Lung (tissue), 10 donors: ENCODE measurements around the gene CELA3A. TPM values are rescaled to one million over a fixed set of nuclear protein-coding genes. Genes with fewer than 3 reads are reported as not detected.
"Not testable (repeated sequence)": the region's sequence is repeated elsewhere in the genome, so short reads cannot be mapped to it uniquely, and the experiment has no call there.

ENCODE experiments used
- ATAC-seq: fragments of 200-7000 bp; cut with Tn5 transposase; one replicate; pipeline ENCODE4 v1.9.1; 2020; ENCODE audit warnings: moderate number of reproducible peaks; ENCODE audit not compliant: insufficient read depth, low FRiP score
- DNase-seq, 3 donors: peaks; one replicate each; pipeline ENCODE4 v3.0.0-alpha.2; 2013 to 2017
- H3K27ac ChIP-seq, 2 donors: one replicate each; pipeline ENCODE4 v1.5.1; 2013; ENCODE audit warnings: mild to moderate bottlenecking in 2 of 2, moderate library complexity in 2 of 2, control low read depth in 1 of 2, inconsistent platforms in 1 of 2, low read depth in 1 of 2, low read length in 1 of 2
- H3K27me3 ChIP-seq, 3 donors: one replicate each; pipeline ENCODE4 v1.5.1; 2013; ENCODE audit warnings: low read length in 2 of 3; ENCODE audit not compliant: control insufficient read depth in 3 of 3, insufficient read depth in 3 of 3
- H3K36me3 ChIP-seq, 4 donors: one replicate each; pipeline ENCODE4 v1.5.1; 2013; ENCODE audit warnings: low read length in 4 of 4, mild to moderate bottlenecking in 1 of 4, moderate library complexity in 1 of 4; ENCODE audit not compliant: control insufficient read depth in 4 of 4, insufficient read depth in 4 of 4
- H3K4me1 ChIP-seq, 5 donors: one replicate each; pipeline ENCODE4 v1.5.1; 2013; ENCODE audit warnings: low read length in 5 of 5, mild to moderate bottlenecking in 2 of 5, moderate library complexity in 1 of 5; ENCODE audit not compliant: control insufficient read depth in 5 of 5, insufficient read depth in 5 of 5
- H3K4me3 ChIP-seq: one replicate; pipeline ENCODE4 v1.5.1; 2013; ENCODE audit warnings: mild to moderate bottlenecking, control low read depth, moderate library complexity
- H3K9ac ChIP-seq, 2 donors: one replicate each; pipeline ENCODE4 v1.5.1; 2013; ENCODE audit warnings: low read length in 2 of 2, control low read depth in 1 of 2; ENCODE audit not compliant: insufficient read depth in 1 of 2
- H3K9me3 ChIP-seq, 4 donors: one replicate each; pipeline ENCODE4 v1.5.1; 2013; ENCODE audit warnings: low read length in 3 of 4, mild to moderate bottlenecking in 1 of 4, moderate library complexity in 1 of 4; ENCODE audit not compliant: control insufficient read depth in 4 of 4, insufficient read depth in 3 of 4
- WGBS, 2 donors: extraction: QIAGEN DNeasy Blood & Tissue Kit; methylation state at CpG; one replicate each; pipeline ENCODE4 v1.1.7; 2013; 5-methylcytosine and 5-hydroxymethylcytosine counted together
- polyA plus RNA-seq, 2 donors: library from polyadenylated mRNA; stranded (reverse); fragments of 200-250 nt; gene quantifications; one replicate each; pipeline ENCODE4 v1.2.1, GENCODE V29; 2013
- total RNA-seq, 2 donors: library from RNA; depleted of rRNA in 1 of 2; stranded (reverse); fragments of >200 nt in 1 of 2; gene quantifications; one replicate each; pipeline ENCODE4 v1.2.1, GENCODE V29; 2014 to 2021
- donor health status: Bipolar disorder and iron deficiency.
- donor health status: healthy.
- donor health status: DM: yes; HTN: yes; CAD: no.

The CELA3A gene
- total and polyA plus RNA-seq, 4 donors, result 0.26 to 11.7 (median 0.92) TPM; not detected in 1

DNA sequence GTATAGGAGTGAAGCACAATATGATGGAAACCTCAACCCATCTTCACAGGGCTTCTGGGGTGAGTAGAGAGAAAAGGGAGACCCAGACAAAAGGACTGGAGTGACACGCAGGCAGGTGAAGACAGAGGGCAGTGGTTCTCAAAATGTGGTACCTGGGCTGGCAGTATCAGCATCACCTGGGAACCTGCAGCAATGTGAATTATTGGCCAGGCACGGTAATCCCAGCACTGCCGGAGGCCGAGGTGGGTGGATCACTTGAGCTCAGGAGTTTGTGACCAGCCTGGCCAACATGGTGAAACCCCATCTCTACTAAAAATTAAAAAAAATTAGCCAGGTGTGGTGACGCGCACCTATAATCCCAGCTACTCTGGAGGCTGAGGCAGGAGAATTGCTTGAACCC lies 19.3 kb upstream of the CELA3A start:
- H3K9me3 ChIP-seq, DNase-seq: not testable (repeated sequence)
- 87 to 88% methylated on average over 6 of the region's 6 CpGs for WGBS, 2 donors

DNA sequence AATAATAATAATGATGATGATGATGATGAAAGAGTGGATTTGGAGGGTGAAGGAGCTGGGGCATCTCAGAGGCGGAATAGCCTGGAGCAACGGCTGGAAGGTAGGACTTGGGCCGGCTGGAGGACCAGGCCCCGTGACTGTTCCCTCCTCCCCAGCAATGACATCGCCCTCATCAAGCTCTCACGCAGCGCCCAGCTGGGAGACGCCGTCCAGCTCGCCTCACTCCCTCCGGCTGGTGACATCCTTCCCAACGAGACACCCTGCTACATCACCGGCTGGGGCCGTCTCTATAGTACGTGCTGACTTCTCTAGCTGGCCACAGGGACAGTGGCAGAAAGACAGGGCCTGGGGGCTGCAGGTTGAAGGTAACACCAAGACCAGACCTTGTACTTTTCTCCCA lies 17.9 kb upstream of the CELA3A start:
- H3K4me3 ChIP-seq, H3K9me3 ChIP-seq, H3K36me3 ChIP-seq, H3K9ac ChIP-seq, H3K27me3 ChIP-seq, H3K4me1 ChIP-seq, DNase-seq, ATAC-seq, H3K27ac ChIP-seq: not testable (repeated sequence)
- 66 to 83% methylated on average over 4 to 7 of the region's 15 CpGs for WGBS, 2 donors

More for the DNA sequence above, 19.3 kb upstream of the CELA3A start:
- not testable (repeated sequence) for H3K36me3 ChIP-seq, H3K4me3 ChIP-seq, ATAC-seq, H3K4me1 ChIP-seq, H3K27ac ChIP-seq, H3K27me3 ChIP-seq, H3K9ac ChIP-seq

DNA sequence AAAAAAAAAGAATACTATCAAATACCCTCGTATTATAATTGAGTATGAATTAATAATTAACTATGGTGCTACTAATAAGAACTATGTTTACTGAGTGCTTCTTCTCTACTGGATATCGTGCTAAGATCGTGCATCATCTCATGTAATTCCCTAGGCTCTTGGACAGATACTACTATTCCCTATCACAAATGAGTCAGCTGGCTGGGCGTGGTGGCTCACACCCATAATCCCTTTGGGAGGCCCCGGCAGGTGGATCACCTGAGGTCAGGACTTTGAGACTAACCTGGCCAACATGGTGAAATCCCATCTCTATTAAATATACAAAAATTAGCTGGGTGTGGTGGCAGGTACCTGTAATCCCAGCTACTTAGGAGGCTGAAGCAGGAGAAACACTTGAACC lies 15.6 kb upstream of the CELA3A start:
- not testable (repeated sequence) for H3K9ac ChIP-seq, ATAC-seq, DNase-seq, H3K27me3 ChIP-seq, H3K27ac ChIP-seq, H3K36me3 ChIP-seq, H3K4me3 ChIP-seq, H3K4me1 ChIP-seq, H3K9me3 ChIP-seq
- WGBS, 2 donors, result 0 to 50% methylated on average over 1 to 2 of the region's 5 CpGs

GRCh38 chr1:21986386-21986785 lies 15.1 kb upstream of the CELA3A start:
- not testable (repeated sequence) for H3K27me3 ChIP-seq, H3K36me3 ChIP-seq, H3K4me1 ChIP-seq, ATAC-seq, H3K27ac ChIP-seq, H3K9ac ChIP-seq, DNase-seq, H3K9me3 ChIP-seq, H3K4me3 ChIP-seq
- 87 to 94% methylated on average over 9 to 11 of the region's 12 CpGs for WGBS, 2 donors

GRCh38 chr1:21989672-21990393 lies 11.6 kb upstream of the CELA3A start:
- not testable (repeated sequence) for H3K4me3 ChIP-seq, H3K36me3 ChIP-seq, H3K27me3 ChIP-seq, ATAC-seq, H3K4me1 ChIP-seq, DNase-seq, H3K9ac ChIP-seq, H3K9me3 ChIP-seq, H3K27ac ChIP-seq
- WGBS, 2 donors, result 69 to 89% methylated on average over 2 of the region's 5 CpGs

DNA sequence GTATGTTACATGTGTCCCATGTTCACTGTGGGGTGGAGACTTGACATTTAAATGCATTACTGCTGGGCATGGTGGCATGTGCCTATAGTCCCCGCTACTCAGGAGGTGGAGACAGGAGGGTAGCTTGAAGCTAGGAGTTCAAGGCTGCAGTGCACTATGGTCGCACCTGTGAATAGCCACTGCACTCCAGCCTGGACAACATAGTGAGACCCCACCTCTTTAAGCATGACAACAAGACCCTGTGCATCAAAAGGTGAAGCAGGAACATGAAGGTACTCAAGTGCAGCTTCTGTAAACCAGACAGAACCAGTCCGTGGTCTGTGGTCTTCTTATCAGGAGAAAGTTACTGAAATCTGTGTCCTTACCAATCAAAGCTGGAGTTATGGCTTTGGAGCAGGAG lies 9.3 kb upstream of the CELA3A start:
- not testable (repeated sequence) for H3K27ac ChIP-seq, H3K4me1 ChIP-seq, H3K36me3 ChIP-seq, ATAC-seq, H3K4me3 ChIP-seq, DNase-seq, H3K9ac ChIP-seq, H3K27me3 ChIP-seq, H3K9me3 ChIP-seq
- 69 to 89% methylated on average over 3 of the region's 3 CpGs for WGBS, 2 donors

- not testable (repeated sequence) for H3K27me3 ChIP-seq, H3K4me1 ChIP-seq, H3K4me3 ChIP-seq, H3K9ac ChIP-seq, H3K36me3 ChIP-seq, ATAC-seq, H3K9me3 ChIP-seq, DNase-seq, H3K27ac ChIP-seq
- 94 to 96% methylated on average over 8 of the region's 8 CpGs for WGBS, 2 donors
Measured at GRCh38 chr1:21994716-21995115, 6.7 kb upstream of the CELA3A start.

DNA sequence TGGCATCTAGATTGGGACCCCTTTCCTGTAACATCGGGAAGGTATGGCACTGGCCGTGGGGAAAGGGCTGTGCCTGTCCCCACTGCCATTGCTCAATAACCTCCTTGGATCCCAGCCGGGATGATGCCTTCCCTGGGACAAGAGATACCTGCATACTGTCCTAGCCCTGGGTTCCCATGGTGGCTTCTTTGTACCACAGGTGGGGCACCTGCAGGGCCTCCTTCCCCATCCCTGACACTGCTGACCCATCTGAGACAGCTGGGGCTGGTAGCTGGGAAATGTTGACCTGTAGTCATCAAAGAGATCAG lies 4.8 kb upstream of the CELA3A start:
- H3K27me3 ChIP-seq, ATAC-seq, H3K27ac ChIP-seq, H3K4me1 ChIP-seq, H3K36me3 ChIP-seq, H3K9ac ChIP-seq, DNase-seq, H3K9me3 ChIP-seq, H3K4me3 ChIP-seq: not testable (repeated sequence)
- WGBS, 2 donors, result 85 to 86% methylated on average over 3 of the region's 3 CpGs
